Adrenal gland (tissue), 12 donors: Measurements from ENCODE around the gene BOC. TPM values are rescaled to one million over a fixed set of nuclear protein-coding genes. Genes with fewer than 3 reads are reported as not detected.
"Not testable (repeated sequence)": the region's sequence is repeated elsewhere in the genome, so short reads cannot be mapped to it uniquely, and the experiment has no call there.

ENCODE experiments used
- DNase-seq, 7 donors: peaks; one replicate each; pipeline ENCODE4 v3.0.0-alpha.2; 2019 to 2020
- H3K27ac ChIP-seq, 5 donors: fragments of 200-600 bp; sonication (generic) in 4 of 5; 1 replicate in 3 of 5; 2 replicates in 2 of 5; pipeline versions ENCODE4 v1.5.1 to v1.8.0; 2016 to 2020; ENCODE audit warnings: mild to moderate bottlenecking in 1 of 5
- H3K27me3 ChIP-seq: fragments of 200-600 bp; 2 replicates; pipeline ENCODE4 v1.8.0; 2021
- H3K36me3 ChIP-seq, 2 donors: fragments of 200-600 bp; replicated peaks in 1 of 2; 1 replicate in 1 of 2; 2 replicates in 1 of 2; pipeline versions ENCODE4 v1.5.1 to v1.8.0; 2018 to 2022
- H3K4me1 ChIP-seq, 2 donors: fragments of 200-600 bp; replicated peaks in 1 of 2; 1 replicate in 1 of 2; 2 replicates in 1 of 2; pipeline versions ENCODE4 v1.5.1 to v1.8.0; 2018 to 2021
- H3K4me3 ChIP-seq, 4 donors: fragments of 200-600 bp; sonication (generic) in 3 of 4; one replicate each; pipeline ENCODE4 v1.5.1; 2016 to 2018
- H3K9me3 ChIP-seq, 3 donors: fragments of 200-600 bp; sonication (generic) in 1 of 3; replicated peaks in 1 of 3; 1 replicate in 2 of 3; 2 replicates in 1 of 3; pipeline versions ENCODE4 v1.5.1 to v1.8.0; 2016 to 2021
- CTCF ChIP-seq, 6 experiments: fragments of 450-650 bp in 4 of 6; fragments of 200-600 bp in 2 of 6; sonication (generic) in 1 of 6; IDR thresholded peaks; 1 replicate in 5 of 6; 2 replicates in 1 of 6; pipeline versions ENCODE4 v1.5.1 to v1.8.0; 2016 to 2021; ENCODE audit warnings: antibody characterized with exemption in 6 of 6, mild to moderate bottlenecking in 2 of 6, moderate library complexity in 1 of 6
- POLR2A ChIP-seq, 2 donors: fragments of 450-650 bp; IDR thresholded peaks; one replicate each; pipeline ENCODE4 v1.6.1; 2017; ENCODE audit warnings: antibody characterized with exemption in 2 of 2, mild to moderate bottlenecking in 2 of 2, moderate library complexity in 1 of 2
- WGBS, 4 donors: extraction: QIAGEN DNeasy Blood & Tissue Kit in 2 of 4; methylation state at CpG; one replicate each; pipeline versions ENCODE4 v1.1.5 to v1.1.7; 2013 to 2017; 5-methylcytosine and 5-hydroxymethylcytosine counted together
- intact Hi-C, 2 donors: fragments of 100-400 bp; cut with DNase I; formaldehyde crosslinking; loops; one replicate each; pipeline versions ENCODE4 v1.14.1 to v1.15.0; 2022 to 2023
- polyA plus RNA-seq, 3 donors: library from polyadenylated mRNA; stranded (reverse); fragments of 200-250 nt in 2 of 3; fragments of 350-450 nt in 1 of 3; fragmentation: Illumina TruSeq in 1 of 3; extraction: RNeasy Lipid Tissue Mini Kit (QIAGEN cat#74804) in 1 of 3; gene quantifications; one replicate each; pipeline ENCODE4 v1.2.3, GENCODE V29; 2013 to 2014
- total RNA-seq, 9 donors: library from RNA; depleted of rRNA in 4 of 9; stranded (reverse); fragments of >200 nt in 4 of 9; fragments of 120-200 nt in 1 of 9; fragmentation: NEBNext Ultra II Directional in 1 of 9; extraction: Animal tissue kit (Norgen Biotek cat#: 25700) in 1 of 9; gene quantifications; one replicate each; pipeline versions ENCODE4 v1.1.0 to v1.2.4, GENCODE V29; 2013 to 2023
- donor health status: healthy with polysubstance abuse.
- donor health status: Bipolar disorder and iron deficiency.
- donor health status: DM: yes; HTN: yes; CAD: no.
- donor health status: DM: no; HTN: no; CAD: no.
- donor health status: DM: no; HTN: no; CAD: no.
- donor health status: DM: yes; HTN: yes; CAD: no.

Gene BOC
- total and polyA plus RNA-seq, 12 donors: 1.9 to 22.3 (median 9.5) TPM

GRCh38 chr3:113169891-113170452 is 41.4 kb upstream of the BOC start:
- Histone ChIP-seq H3K4me1 (peaks cover 0 to 17% of the 10 kb centered on the region in 2 donors), H3K27ac (no peak overlapping the region), H3K4me3 (no peak overlapping the region), H3K9me3 (no peaks in the 10 kb centered on the region), H3K36me3 (no peaks in the 10 kb centered on the region), H3K27me3 (no peaks in the 10 kb centered on the region)
- 73 to 83% (median 81%) methylated on average over 4 to 6 of the region's 6 CpGs for WGBS, 4 donors
- DNase-seq: no peak
- TF ChIP-seq CTCF (IDR thresholded peaks at IDR 0.05) (no peak), POLR2A (IDR thresholded peaks at IDR 0.05) (no peak)
- intact Hi-C loops: no loop called here

GRCh38 chr3:113170771-113171170 is 40.6 kb upstream of the BOC start:
- no peaks in the 10 kb centered on the region for H3K9me3 ChIP-seq
- intact Hi-C loops: no loop called here
- no peak overlapping the region for H3K27ac ChIP-seq
- no peaks in the 10 kb centered on the region for H3K27me3 ChIP-seq
- no peaks in the 10 kb centered on the region for H3K36me3 ChIP-seq
- H3K4me3 ChIP-seq: no peak overlapping the region
- WGBS, 4 donors: 89 to 92% (median 90%) methylated on average over 7 of the region's 7 CpGs
- no peak for TF ChIP-seq POLR2A (IDR thresholded peaks at IDR 0.05)
- TF ChIP-seq CTCF (IDR thresholded peaks at IDR 0.05): no peak
- H3K4me1 ChIP-seq: peaks cover 0 to 17% of the 10 kb centered on the region in 2 donors
- no peak for DNase-seq

- DNase-seq, intact Hi-C loops, H3K4me3 ChIP-seq, H3K36me3 ChIP-seq, H3K27ac ChIP-seq, H3K27me3 ChIP-seq, H3K9me3 ChIP-seq: not testable (repeated sequence)
- 77 to 88% (median 82%) methylated on average over 5 of the region's 5 CpGs for WGBS, 4 donors
- peaks cover 0 to 13% of the 10 kb centered on the region in 2 donors for H3K4me1 ChIP-seq
Observed at GRCh38 chr3:113171675-113172300, 39.6 kb upstream of the BOC start.

GRCh38 chr3:113173102-113173501 is 38.3 kb upstream of the BOC start:
- Histone ChIP-seq H3K9me3 (no peaks in the 10 kb centered on the region), H3K27ac (no peak overlapping the region), H3K4me3 (no peak overlapping the region), H3K36me3 (no peaks in the 10 kb centered on the region), H3K27me3 (no peaks in the 10 kb centered on the region), H3K4me1 (no peaks in the 10 kb centered on the region)
- intact Hi-C loops: no loop called here
- 77 to 93% (median 83%) methylated on average over 2 of the region's 2 CpGs for WGBS, 4 donors
- no peak for DNase-seq
- TF ChIP-seq CTCF (IDR thresholded peaks at IDR 0.05) (no peak), POLR2A (IDR thresholded peaks at IDR 0.05) (no peak)

- Histone ChIP-seq H3K27ac (no peak overlapping the region), H3K27me3 (no peaks in the 10 kb centered on the region), H3K4me3 (no peak overlapping the region), H3K4me1 (no peaks in the 10 kb centered on the region), H3K36me3 (no peaks in the 10 kb centered on the region), H3K9me3 (no peaks in the 10 kb centered on the region)
- no peak for TF ChIP-seq CTCF (IDR thresholded peaks at IDR 0.05)
- no peak for TF ChIP-seq POLR2A (IDR thresholded peaks at IDR 0.05)
- DNase-seq: no peak
- intact Hi-C loops: no loop called here
- WGBS, 4 donors: 65 to 86% (median 77%) methylated on average over 1 of the region's 1 CpG
Observed at GRCh38 chr3:113174304-113174703, 37.1 kb upstream of the BOC start.
